Bladder microvascular endothelial cell (primary cell): Measurements from ENCODE around the gene SEMA3G. TPM values are rescaled to one million over a fixed set of nuclear protein-coding genes. Genes with fewer than 3 reads are reported as not detected.

Experiments used
- total RNA-seq: library from RNA; depleted of rRNA; stranded (reverse); fragments of >200 nt; gene quantifications from 2 replicates; pipeline ENCODE4 v1.2.3, GENCODE V29; 2014

Gene SEMA3G
- total RNA-seq, result 6.8 and 83.5 TPM in 2 replicates

GRCh38 chr3:52444860-52445793 lies at the start of gene SEMA3G:
SEMA3G (minus strand) TSS chr3:52445103; CDS start chr3:52445027, 76 bp downstream.

GRCh38 chr3:52455283-52456168 lies 10.6 kb upstream of the SEMA3G start, which contains the start of gene NISCH:
NISCH (plus strand) TSS chr3:52455604; CDS start chr3:52455642, 38 bp downstream.

GRCh38 chr3:52453496-52454249 lies 8.8 kb upstream of the SEMA3G start, which contains the start of gene TNNC1:
TNNC1 (minus strand) TSS chr3:52454041; CDS start chr3:52454015, 26 bp downstream.

Other genes starting within 250 kb of the SEMA3G start
- gene ALAS1, start 246.9 kb downstream of the SEMA3G start, total RNA-seq, result 32.7 and 41.0 TPM in 2 replicates
- gene TLR9, start 219.5 kb downstream of the SEMA3G start, total RNA-seq, result under 0.01 and 0.06 TPM in 2 replicates
- gene TWF2, start 205.9 kb downstream of the SEMA3G start, total RNA-seq, result 111 and 129 TPM in 2 replicates
- 11.8 and 20.8 TPM in 2 replicates for gene PPM1M, start 199.3 kb downstream of the SEMA3G start, total RNA-seq
- gene WDR82, start 166.5 kb downstream of the SEMA3G start, total RNA-seq, result 53.3 and 97.9 TPM in 2 replicates
- gene GLYCTK, start 157.3 kb downstream of the SEMA3G start, total RNA-seq, result 14.9 and 17.2 TPM in 2 replicates
- 1.5 and 7.0 TPM in 2 replicates for gene DNAH1, start 128.8 kb downstream of the SEMA3G start, total RNA-seq
- 62.2 and 78.0 TPM in 2 replicates for gene BAP1, start 35.1 kb downstream of the SEMA3G start, total RNA-seq
- gene PHF7, start 34.4 kb downstream of the SEMA3G start, total RNA-seq, result 3.2 and 4.5 TPM in 2 replicates
- gene TNNC1, start 8.9 kb upstream of the SEMA3G start, total RNA-seq, result 0.25 TPM in 1 of 2 replicates, not detected in the other
- gene NISCH, start 10.5 kb upstream of the SEMA3G start, total RNA-seq, result 46.6 and 113 TPM in 2 replicates
- 173 and 482 TPM in 2 replicates for gene STAB1, start 50.2 kb upstream of the SEMA3G start, total RNA-seq
- gene NT5DC2, start 88.8 kb upstream of the SEMA3G start, total RNA-seq, result 23.6 and 97.7 TPM in 2 replicates
- gene UQCC5, start 91.5 kb upstream of the SEMA3G start, total RNA-seq, result 4.7 and 5.7 TPM in 2 replicates
- gene PBRM1, start 240.8 kb upstream of the SEMA3G start, total RNA-seq, result 36.6 and 96.2 TPM in 2 replicates
- gene GNL3, start 240.9 kb upstream of the SEMA3G start, total RNA-seq, result 64.9 and 116 TPM in 2 replicates